Thyroid gland (tissue), 4 donors: ENCODE data around the gene HLA-C.

Source experiments
- POLR2A ChIP-seq, 2 donors: fragments of 450-650 bp; IDR thresholded peaks; one replicate each; pipeline ENCODE4 v1.6.1; 2017; ENCODE audit warnings: antibody characterized with exemption in 2 of 2, mild to moderate bottlenecking in 2 of 2, moderate library complexity in 1 of 2
- TF ChIP-seq, protein P1 (sequence below), 6 experiments: fragments of 200-600 bp in 3 of 6; fragments of 450-650 bp in 3 of 6; sonication (generic) in 3 of 6; IDR thresholded peaks; one replicate each; pipeline ENCODE4 v1.5.1; 2016 to 2019; ENCODE audit warnings: antibody characterized with exemption in 6 of 6, mild to moderate bottlenecking in 2 of 6, inconsistent platforms in 1 of 6, moderate library complexity in 1 of 6

DNA sequence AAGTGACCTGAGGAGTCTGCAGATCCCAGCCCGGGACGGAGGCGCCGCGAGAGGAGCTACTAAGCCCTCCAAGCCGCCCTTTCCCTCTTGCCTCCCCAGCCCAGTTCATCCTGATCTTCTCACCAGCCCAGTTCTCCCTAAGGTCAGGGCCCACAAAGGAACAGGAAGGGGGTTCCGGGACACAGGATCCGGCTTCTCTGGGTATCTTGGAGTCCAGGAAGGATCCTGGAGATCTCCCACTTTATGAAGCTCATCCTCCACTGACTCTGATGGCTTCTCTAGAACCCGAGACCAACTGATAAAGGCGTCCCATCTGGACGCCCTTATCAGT is 36.9 kb upstream of the HLA-C start:
- TF ChIP-seq, protein P1, sequence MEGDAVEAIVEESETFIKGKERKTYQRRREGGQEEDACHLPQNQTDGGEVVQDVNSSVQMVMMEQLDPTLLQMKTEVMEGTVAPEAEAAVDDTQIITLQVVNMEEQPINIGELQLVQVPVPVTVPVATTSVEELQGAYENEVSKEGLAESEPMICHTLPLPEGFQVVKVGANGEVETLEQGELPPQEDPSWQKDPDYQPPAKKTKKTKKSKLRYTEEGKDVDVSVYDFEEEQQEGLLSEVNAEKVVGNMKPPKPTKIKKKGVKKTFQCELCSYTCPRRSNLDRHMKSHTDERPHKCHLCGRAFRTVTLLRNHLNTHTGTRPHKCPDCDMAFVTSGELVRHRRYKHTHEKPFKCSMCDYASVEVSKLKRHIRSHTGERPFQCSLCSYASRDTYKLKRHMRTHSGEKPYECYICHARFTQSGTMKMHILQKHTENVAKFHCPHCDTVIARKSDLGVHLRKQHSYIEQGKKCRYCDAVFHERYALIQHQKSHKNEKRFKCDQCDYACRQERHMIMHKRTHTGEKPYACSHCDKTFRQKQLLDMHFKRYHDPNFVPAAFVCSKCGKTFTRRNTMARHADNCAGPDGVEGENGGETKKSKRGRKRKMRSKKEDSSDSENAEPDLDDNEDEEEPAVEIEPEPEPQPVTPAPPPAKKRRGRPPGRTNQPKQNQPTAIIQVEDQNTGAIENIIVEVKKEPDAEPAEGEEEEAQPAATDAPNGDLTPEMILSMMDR (IDR thresholded peaks at IDR 0.05) = no peak
- TF ChIP-seq POLR2A (IDR thresholded peaks at IDR 0.05) = no peak
